Measurements from ENCODE around the gene YIF1B.

YIF1B gene

GRCh38 chr19:38277549-38277948, 38.2 kb downstream of the YIF1B start:
- in situ Hi-C loops (cut with HindIII; ENCODE audit: low sequenced_read_pairs), result no loop called here
- TF ChIP-seq CTCF (IDR thresholded peaks at IDR 0.05; ENCODE audit: low read depth, low read length), result no peak
- no peak overlapping the region for H3K4me3 ChIP-seq (ENCODE audit: low read depth, low read length)
- DNase-seq (ENCODE audit: low read depth, low spot score), result no peak

GRCh38 chr19:38276942-38277517, 38.7 kb downstream of the YIF1B start:
- in situ Hi-C loops (cut with HindIII; ENCODE audit: low sequenced_read_pairs), result no loop called here
- no peak overlapping the region for H3K4me3 ChIP-seq (ENCODE audit: low read depth, low read length)
- DNase-seq (ENCODE audit: low read depth, low spot score), result no peak
- TF ChIP-seq CTCF (IDR thresholded peaks at IDR 0.05; ENCODE audit: low read depth, low read length), result no peak

GRCh38 chr19:38274739-38275138, 41.0 kb downstream of the YIF1B start:
- in situ Hi-C loops (cut with HindIII; ENCODE audit: low sequenced_read_pairs), result loop anchor here (25.0 kb wide), 1 partner anchor 137 kb away; no protein-coding TSS in a partner anchor
- no peak for DNase-seq (ENCODE audit: low read depth, low spot score)
- H3K4me3 ChIP-seq (ENCODE audit: low read depth, low read length), result no peak overlapping the region

GRCh38 chr19:38273499-38273898, 42.2 kb downstream of the YIF1B start:
- TF ChIP-seq CTCF (IDR thresholded peaks at IDR 0.05; ENCODE audit: low read depth, low read length), result no peak
- DNase-seq (ENCODE audit: low read depth, low spot score), result no peak
- H3K4me3 ChIP-seq (ENCODE audit: low read depth, low read length), result no peak overlapping the region
- in situ Hi-C loops (cut with HindIII; ENCODE audit: low sequenced_read_pairs), result loop anchor here (25.0 kb wide), 1 partner anchor 136 kb away; no protein-coding TSS in a partner anchor

More at GRCh38 chr19:38274739-38275138, 41.0 kb downstream of the YIF1B start:
- TF ChIP-seq CTCF (IDR thresholded peaks at IDR 0.05; ENCODE audit: low read depth, low read length), result no peak

GRCh38 chr19:38270587-38271167, 45.1 kb downstream of the YIF1B start:
- DNase-seq (ENCODE audit: low read depth, low spot score), result peak; percentile 75
- in situ Hi-C loops (cut with HindIII; ENCODE audit: low sequenced_read_pairs), result loop anchor here (25.0 kb wide), 1 partner anchor 133 kb away; no protein-coding TSS in a partner anchor
- H3K4me3 ChIP-seq (ENCODE audit: low read depth, low read length), result no peak overlapping the region
- no peak for TF ChIP-seq CTCF (IDR thresholded peaks at IDR 0.05; ENCODE audit: low read depth, low read length)

GRCh38 chr19:38268539-38268938, 47.2 kb downstream of the YIF1B start:
- in situ Hi-C loops (cut with HindIII; ENCODE audit: low sequenced_read_pairs), result loop anchor here (25.0 kb wide), 1 partner anchor 131 kb away; no protein-coding TSS in a partner anchor
- H3K4me3 ChIP-seq (ENCODE audit: low read depth, low read length), result no peak overlapping the region
- no peak for DNase-seq (ENCODE audit: low read depth, low spot score)
- TF ChIP-seq CTCF (IDR thresholded peaks at IDR 0.05; ENCODE audit: low read depth, low read length), result no peak
